ENCODE data around the gene DLL4. TPM values are rescaled to one million over a fixed set of nuclear protein-coding genes. Genes with fewer than 3 reads are reported as not detected.

The DLL4 gene
- total RNA-seq, 2 donors from 2014 or later = 0.20 to 0.64 TPM

- H3K4me1 ChIP-seq (ENCODE audit: control insufficient read depth, insufficient read depth, low read length) = peaks cover 14% of the 10 kb centered on the region
- no peak for DNase-seq
- Mint-ChIP-seq H3K27ac (no peak overlapping the region), H3K36me3 (ENCODE audit: low read depth) (no peaks in the 10 kb centered on the region), H3K27me3 (ENCODE audit: insufficient read depth) (peaks cover 98% of the 10 kb centered on the region), H3K4me3 (peak overlapping the region; percentile 44), H3K9me3 (no peaks in the 10 kb centered on the region), H3K4me1 (peaks cover 19% of the 10 kb centered on the region)
- H3K27me3 ChIP-seq (ENCODE audit: control insufficient read depth, insufficient read depth, low read length, poor library complexity, severe bottlenecking) = peaks cover 97% of the 10 kb centered on the region
- no peaks in the 10 kb centered on the region for H3K36me3 ChIP-seq (ENCODE audit: control insufficient read depth, insufficient read depth, low read length)
- no peak overlapping the region for H3K9ac ChIP-seq (ENCODE audit: extremely low read depth, low read length, poor library complexity, severe bottlenecking)
- no peaks in the 10 kb centered on the region for H3K9me3 ChIP-seq (ENCODE audit: control insufficient read depth, low read length)
- no peak overlapping the region for H3K27ac ChIP-seq (ENCODE audit: low read depth, low read length)
- WGBS, 2 experiments (ENCODE audit: insufficient coverage in 1 of 2, insufficient read length in 1 of 2) = 4 to 7% methylated on average over 23 to 30 of the region's 30 CpGs
- TF ChIP-seq, protein P1, sequence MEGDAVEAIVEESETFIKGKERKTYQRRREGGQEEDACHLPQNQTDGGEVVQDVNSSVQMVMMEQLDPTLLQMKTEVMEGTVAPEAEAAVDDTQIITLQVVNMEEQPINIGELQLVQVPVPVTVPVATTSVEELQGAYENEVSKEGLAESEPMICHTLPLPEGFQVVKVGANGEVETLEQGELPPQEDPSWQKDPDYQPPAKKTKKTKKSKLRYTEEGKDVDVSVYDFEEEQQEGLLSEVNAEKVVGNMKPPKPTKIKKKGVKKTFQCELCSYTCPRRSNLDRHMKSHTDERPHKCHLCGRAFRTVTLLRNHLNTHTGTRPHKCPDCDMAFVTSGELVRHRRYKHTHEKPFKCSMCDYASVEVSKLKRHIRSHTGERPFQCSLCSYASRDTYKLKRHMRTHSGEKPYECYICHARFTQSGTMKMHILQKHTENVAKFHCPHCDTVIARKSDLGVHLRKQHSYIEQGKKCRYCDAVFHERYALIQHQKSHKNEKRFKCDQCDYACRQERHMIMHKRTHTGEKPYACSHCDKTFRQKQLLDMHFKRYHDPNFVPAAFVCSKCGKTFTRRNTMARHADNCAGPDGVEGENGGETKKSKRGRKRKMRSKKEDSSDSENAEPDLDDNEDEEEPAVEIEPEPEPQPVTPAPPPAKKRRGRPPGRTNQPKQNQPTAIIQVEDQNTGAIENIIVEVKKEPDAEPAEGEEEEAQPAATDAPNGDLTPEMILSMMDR (conservative IDR thresholded peaks at IDR 0.05) = no peak
- H3K4me3 ChIP-seq (ENCODE audit: low read length) = no peak overlapping the region
Observed at GRCh38 chr15:40925495-40925862, 3.7 kb upstream of the DLL4 start.

DNA sequence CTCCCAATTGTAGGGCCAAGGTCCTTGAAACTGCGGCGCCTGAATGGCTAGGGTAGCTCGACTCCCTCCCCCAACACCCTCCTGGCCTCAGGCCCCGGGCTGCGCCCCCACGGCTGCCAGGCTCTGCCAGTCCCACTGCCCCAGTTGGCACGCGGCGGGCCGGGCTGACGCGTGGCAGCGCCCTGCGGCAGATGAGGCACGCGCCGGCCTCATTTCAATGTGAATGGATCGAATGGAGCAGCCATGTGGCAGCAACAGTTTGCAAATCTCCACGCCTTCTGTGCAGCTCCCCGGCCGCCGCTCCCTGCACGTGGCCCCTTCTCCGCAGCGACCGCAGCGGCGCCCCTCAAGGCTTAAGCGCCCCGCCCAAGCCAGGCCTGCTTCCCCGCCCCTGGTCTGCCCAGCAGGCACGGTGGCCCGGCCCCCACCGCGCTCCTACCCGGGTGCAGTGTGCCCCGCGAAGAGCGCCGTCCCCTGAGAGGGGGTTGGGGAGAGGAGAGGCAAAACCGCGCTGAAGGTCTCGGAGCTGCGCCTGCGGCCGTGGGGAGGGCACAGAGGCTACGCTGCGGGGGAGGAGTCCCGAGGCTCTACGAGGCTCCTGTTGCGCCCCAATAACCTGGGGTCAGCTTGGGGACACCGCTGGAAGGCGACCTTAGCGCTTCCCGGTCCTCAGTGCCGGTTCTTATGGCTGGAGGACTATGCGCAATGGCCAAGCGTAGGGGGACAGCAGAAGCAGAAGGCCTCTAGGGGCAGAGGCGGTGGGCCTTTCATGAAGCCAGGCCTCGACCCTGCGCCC lies 3.1 kb upstream of the DLL4 start:
- H3K4me1 Mint-ChIP-seq = peaks cover 23% of the 10 kb centered on the region
- no peaks in the 10 kb centered on the region for H3K36me3 ChIP-seq (ENCODE audit: control insufficient read depth, insufficient read depth, low read length)
- DNase-seq = peak; percentile 86
- TF ChIP-seq, protein P1 (conservative IDR thresholded peaks at IDR 0.05) = peak; percentile 36
- H3K36me3 Mint-ChIP-seq (ENCODE audit: low read depth) = no peaks in the 10 kb centered on the region
- H3K27me3 Mint-ChIP-seq (ENCODE audit: insufficient read depth) = peaks cover 98% of the 10 kb centered on the region
- H3K4me3 ChIP-seq (ENCODE audit: low read length) = peak overlapping the region; percentile 64
- no peak overlapping the region for H3K27ac Mint-ChIP-seq
- H3K9me3 Mint-ChIP-seq = no peaks in the 10 kb centered on the region
- no peak overlapping the region for H3K9ac ChIP-seq (ENCODE audit: extremely low read depth, low read length, poor library complexity, severe bottlenecking)
- 1 to 2% methylated on average over 38 to 61 of the region's 61 CpGs for WGBS, 2 experiments (ENCODE audit: insufficient coverage in 1 of 2, insufficient read length in 1 of 2)
- H3K27me3 ChIP-seq (ENCODE audit: control insufficient read depth, insufficient read depth, low read length, poor library complexity, severe bottlenecking) = peaks cover 98% of the 10 kb centered on the region
- no peak overlapping the region for H3K27ac ChIP-seq (ENCODE audit: low read depth, low read length)
- no peaks in the 10 kb centered on the region for H3K9me3 ChIP-seq (ENCODE audit: control insufficient read depth, low read length)
- H3K4me3 Mint-ChIP-seq = peak overlapping the region; percentile 44
- peaks cover 14% of the 10 kb centered on the region for H3K4me1 ChIP-seq (ENCODE audit: control insufficient read depth, insufficient read depth, low read length)

- H3K9me3 Mint-ChIP-seq = no peaks in the 10 kb centered on the region
- no peak overlapping the region for H3K27ac Mint-ChIP-seq
- peaks cover 100% of the 10 kb centered on the region for H3K27me3 ChIP-seq (ENCODE audit: control insufficient read depth, insufficient read depth, low read length, poor library complexity, severe bottlenecking)
- 2 to 8% methylated on average over 18 to 33 of the region's 33 CpGs for WGBS, 2 experiments (ENCODE audit: insufficient coverage in 1 of 2, insufficient read length in 1 of 2)
- peaks cover 100% of the 10 kb centered on the region for H3K27me3 Mint-ChIP-seq (ENCODE audit: insufficient read depth)
- no peak overlapping the region for H3K27ac ChIP-seq (ENCODE audit: low read depth, low read length)
- TF ChIP-seq, protein P1 (conservative IDR thresholded peaks at IDR 0.05) = no peak
- H3K4me3 Mint-ChIP-seq = peak overlapping the region; percentile 55
- H3K9ac ChIP-seq (ENCODE audit: extremely low read depth, low read length, poor library complexity, severe bottlenecking) = no peak overlapping the region
- H3K9me3 ChIP-seq (ENCODE audit: control insufficient read depth, low read length) = no peaks in the 10 kb centered on the region
- H3K4me1 Mint-ChIP-seq = peaks cover 30% of the 10 kb centered on the region
- no peak overlapping the region for H3K4me3 ChIP-seq (ENCODE audit: low read length)
- H3K4me1 ChIP-seq (ENCODE audit: control insufficient read depth, insufficient read depth, low read length) = peaks cover 14% of the 10 kb centered on the region
- no peaks in the 10 kb centered on the region for H3K36me3 Mint-ChIP-seq (ENCODE audit: low read depth)
- H3K36me3 ChIP-seq (ENCODE audit: control insufficient read depth, insufficient read depth, low read length) = no peaks in the 10 kb centered on the region
- peak; percentile 74 for DNase-seq
Observed at GRCh38 chr15:40926659-40927494, 2.3 kb upstream of the DLL4 start.
